Lower leg skin (tissue), 3 donors: ENCODE results near the gene DTL.

Experiments
- CTCF ChIP-seq, 3 donors: fragments of 450-650 bp; IDR thresholded peaks; one replicate each; pipeline ENCODE4 v1.5.1; 2016; ENCODE audit warnings: antibody characterized with exemption in 3 of 3, mild to moderate bottlenecking in 3 of 3, moderate library complexity in 2 of 3
- POLR2A ChIP-seq, 2 donors: fragments of 450-650 bp; IDR thresholded peaks; one replicate each; pipeline ENCODE4 v1.6.1; 2016 to 2017; ENCODE audit warnings: antibody characterized with exemption in 2 of 2, mild to moderate bottlenecking in 1 of 2, moderate library complexity in 1 of 2

- TF ChIP-seq CTCF (IDR thresholded peaks at IDR 0.05) (no peak), POLR2A (IDR thresholded peaks at IDR 0.05) (no peak)
Observed at GRCh38 chr1:212119397-212119837, 83.9 kb downstream of the DTL start.
